Activated CD8-positive, alpha-beta memory T cell treated with anti-CD3 and anti-CD28 coated beads, Interleukin-2, amount 10 ng/mL, durations not matched to agents 7 days and 5 days (primary cell): Measurements from ENCODE around the gene PDXK. TPM values are rescaled to one million over a fixed set of nuclear protein-coding genes. Genes with fewer than 3 reads are reported as not detected.
A peak's percentile ranks its signal among the peaks of the same experiment; 100 is the strongest.

ENCODE experiments used
- ATAC-seq: fragments of 150-1000 bp; cut with Tn5 transposase; one replicate; pipeline ENCODE4 v1.10.0; 2021; ENCODE audit warnings: moderate library complexity
- CTCF ChIA-PET: fragments of 350-600 bp; sonication (Branson Sonifier 250); formaldehyde crosslinking; loops from one replicate; lab custom pipeline; 2021; ENCODE audit warnings: antibody characterized with exemption; lab: Charles Lee
- DNase-seq: peaks from one replicate; pipeline ENCODE4 v3.0.0-alpha.2; 2020
- H3K27ac Mint-ChIP-seq: one replicate; pipeline ENCODE4 v1.8.0; 2021; ENCODE audit warnings: mild to moderate bottlenecking, mixed read lengths
- H3K27me3 Mint-ChIP-seq: one replicate; pipeline ENCODE4 v1.8.0; 2021; ENCODE audit warnings: mixed read lengths
- H3K36me3 Mint-ChIP-seq: one replicate; pipeline ENCODE4 v1.8.0; 2021; ENCODE audit warnings: mild to moderate bottlenecking, mixed read lengths
- H3K4me1 Mint-ChIP-seq: one replicate; pipeline ENCODE4 v1.8.0; 2021; ENCODE audit warnings: mixed read lengths
- H3K4me3 Mint-ChIP-seq: one replicate; pipeline ENCODE4 v1.8.0; 2021; ENCODE audit warnings: mild to moderate bottlenecking, moderate library complexity, mixed read lengths
- H3K9me3 Mint-ChIP-seq: one replicate; pipeline ENCODE4 v1.8.0; 2022; ENCODE audit warnings: low read depth, mixed read lengths
- total RNA-seq, 2 experiments: library from RNA; stranded (reverse); gene quantifications; one replicate each; pipeline ENCODE4 v1.2.3, GENCODE V29; 2021

PDXK gene
- total RNA-seq, 2 experiments from 2014 or later: 95.3 to 99.6 TPM

- no peak overlapping the region for H3K27ac Mint-ChIP-seq
- ATAC-seq: no peak
- no peaks in the 10 kb centered on the region for H3K9me3 Mint-ChIP-seq
- CTCF ChIA-PET: no interaction called here
- H3K36me3 Mint-ChIP-seq: peaks cover 8% of the 10 kb centered on the region
- DNase-seq: no peak
- no peaks in the 10 kb centered on the region for H3K27me3 Mint-ChIP-seq
- no peak overlapping the region for H3K4me3 Mint-ChIP-seq
- no peaks in the 10 kb centered on the region for H3K4me1 Mint-ChIP-seq
Measured at GRCh38 chr21:43760391-43760958, 41.5 kb downstream of the PDXK start.

- ATAC-seq: no peak
- H3K27me3 Mint-ChIP-seq: no peaks in the 10 kb centered on the region
- no peak overlapping the region for H3K27ac Mint-ChIP-seq
- no peak overlapping the region for H3K4me3 Mint-ChIP-seq
- DNase-seq: no peak
- H3K36me3 Mint-ChIP-seq: peaks cover 2% of the 10 kb centered on the region
- CTCF ChIA-PET: no interaction called here
- H3K9me3 Mint-ChIP-seq: no peaks in the 10 kb centered on the region
- H3K4me1 Mint-ChIP-seq: no peaks in the 10 kb centered on the region
Measured at GRCh38 chr21:43761886-43762285, 43.0 kb downstream of the PDXK start.

- Mint-ChIP-seq H3K27ac (no peak overlapping the region), H3K4me1 (no peaks in the 10 kb centered on the region), H3K36me3 (peaks cover 2% of the 10 kb centered on the region), H3K27me3 (no peaks in the 10 kb centered on the region), H3K4me3 (no peak overlapping the region), H3K9me3 (no peaks in the 10 kb centered on the region)
- DNase-seq (no peak), ATAC-seq (no peak)
- CTCF ChIA-PET: no interaction called here
Measured at GRCh38 chr21:43762303-43763128, 43.6 kb downstream of the PDXK start.

- CTCF ChIA-PET: no interaction called here
Measured at GRCh38 chr21:43763901-43764523, 45.1 kb downstream of the PDXK start.

GRCh38 chr21:43764576-43765495 lies 45.9 kb downstream of the PDXK start:
- H3K4me1 Mint-ChIP-seq: no peaks in the 10 kb centered on the region
- no peak for ATAC-seq
- CTCF ChIA-PET: no interaction called here
- no peak for DNase-seq
- H3K27ac Mint-ChIP-seq: no peak overlapping the region
- no peak overlapping the region for H3K4me3 Mint-ChIP-seq
- H3K36me3 Mint-ChIP-seq: no peaks in the 10 kb centered on the region
- no peaks in the 10 kb centered on the region for H3K9me3 Mint-ChIP-seq
- no peaks in the 10 kb centered on the region for H3K27me3 Mint-ChIP-seq

More at GRCh38 chr21:43763901-43764523, 45.1 kb downstream of the PDXK start:
- Mint-ChIP-seq H3K27ac (no peak overlapping the region), H3K4me1 (no peaks in the 10 kb centered on the region), H3K36me3 (no peaks in the 10 kb centered on the region), H3K9me3 (no peaks in the 10 kb centered on the region), H3K27me3 (no peaks in the 10 kb centered on the region), H3K4me3 (no peak overlapping the region)
- no peak for ATAC-seq
- no peak for DNase-seq

- Mint-ChIP-seq H3K27ac (no peak overlapping the region), H3K27me3 (no peaks in the 10 kb centered on the region), H3K36me3 (peaks cover 4% of the 10 kb centered on the region), H3K9me3 (no peaks in the 10 kb centered on the region), H3K4me3 (no peak overlapping the region), H3K4me1 (peaks cover 4% of the 10 kb centered on the region)
- ATAC-seq (no peak), DNase-seq (no peak)
- CTCF ChIA-PET: no interaction called here
Measured at GRCh38 chr21:43766734-43767497, 48.0 kb downstream of the PDXK start.

GRCh38 chr21:43767498-43767983 lies 48.6 kb downstream of the PDXK start:
- H3K27me3 Mint-ChIP-seq: no peaks in the 10 kb centered on the region
- H3K36me3 Mint-ChIP-seq: peaks cover 4% of the 10 kb centered on the region
- H3K4me1 Mint-ChIP-seq: peaks cover 4% of the 10 kb centered on the region
- no peaks in the 10 kb centered on the region for H3K9me3 Mint-ChIP-seq
- CTCF ChIA-PET: no interaction called here
- no peak overlapping the region for H3K27ac Mint-ChIP-seq
- peak; percentile 24 for ATAC-seq
- DNase-seq: no peak
- no peak overlapping the region for H3K4me3 Mint-ChIP-seq

- Mint-ChIP-seq H3K9me3 (no peaks in the 10 kb centered on the region), H3K27ac (no peak overlapping the region), H3K4me1 (peaks cover 4% of the 10 kb centered on the region), H3K36me3 (peaks cover 7% of the 10 kb centered on the region), H3K27me3 (no peaks in the 10 kb centered on the region), H3K4me3 (no peak overlapping the region)
- DNase-seq: no peak
- ATAC-seq: no peak
- CTCF ChIA-PET: interaction anchor here (1.3 kb wide), 1 partner anchor 40 kb away, joined by 3 read pairs; no protein-coding TSS in a partner anchor
Measured at GRCh38 chr21:43767984-43768867, 49.3 kb downstream of the PDXK start.

- Mint-ChIP-seq H3K36me3 (peaks cover 13% of the 10 kb centered on the region), H3K4me1 (peaks cover 4% of the 10 kb centered on the region), H3K27me3 (no peaks in the 10 kb centered on the region), H3K27ac (no peak overlapping the region), H3K9me3 (no peaks in the 10 kb centered on the region), H3K4me3 (no peak overlapping the region)
- ATAC-seq (no peak), DNase-seq (no peak)
- CTCF ChIA-PET: interaction anchor here (1.3 kb wide), 1 partner anchor 40 kb away, joined by 3 read pairs; no protein-coding TSS in a partner anchor
Measured at GRCh38 chr21:43768868-43769167, 49.9 kb downstream of the PDXK start.

- Mint-ChIP-seq H3K9me3 (no peaks in the 10 kb centered on the region), H3K27ac (no peak overlapping the region), H3K27me3 (no peaks in the 10 kb centered on the region), H3K36me3 (peaks cover 16% of the 10 kb centered on the region), H3K4me3 (no peak overlapping the region), H3K4me1 (peaks cover 9% of the 10 kb centered on the region)
- CTCF ChIA-PET: interaction anchor here (0.7 to 1.3 kb wide), 2 partner anchors 19 to 41 kb away, joined by 3 read pairs; no protein-coding TSS in a partner anchor
- ATAC-seq: no peak
- DNase-seq: no peak
Measured at GRCh38 chr21:43769325-43769958, 50.5 kb downstream of the PDXK start.

- no peak for ATAC-seq
Measured at GRCh38 chr21:43770066-43770655, 51.2 kb downstream of the PDXK start.

More at GRCh38 chr21:43770066-43770655, 51.2 kb downstream of the PDXK start:
- Mint-ChIP-seq H3K9me3 (no peaks in the 10 kb centered on the region), H3K27me3 (no peaks in the 10 kb centered on the region), H3K4me1 (peaks cover 15% of the 10 kb centered on the region), H3K4me3 (no peak overlapping the region), H3K36me3 (peaks cover 19% of the 10 kb centered on the region), H3K27ac (no peak overlapping the region)
- CTCF ChIA-PET: interaction anchor here (0.7 kb wide), 1 partner anchor 18 kb away, joined by 3 read pairs; no protein-coding TSS in a partner anchor
- DNase-seq: no peak
